H1 (cell line): ENCODE results near the gene MYRF. TPM values are rescaled to one million over a fixed set of nuclear protein-coding genes. Genes with fewer than 3 reads are reported as not detected.

Experiments
- CREB1 ChIP-seq: IDR thresholded peaks from 2 replicates; pipeline ENCODE4 v1.6.1; 2012; ENCODE audit warnings: inconsistent platforms
- E2F6 ChIP-seq: IDR thresholded peaks from 2 replicates; pipeline ENCODE4 v1.6.1; 2012; ENCODE audit warnings: inconsistent platforms
- KDM4A ChIP-seq: IDR thresholded peaks from one replicate; pipeline ENCODE4 v1.7.1; 2012; ENCODE audit warnings: low read depth, mild to moderate bottlenecking, moderate library complexity, low read length, inconsistent platforms; ENCODE audit not compliant: severe bottlenecking
- POLR2A ChIP-seq, 2 experiments: IDR thresholded peaks; 1 replicate in 1 of 2; 2 replicates in 1 of 2; pipeline ENCODE4 v1.6.1; 2011; ENCODE audit warnings: low read depth in 2 of 2, low read length in 2 of 2, mild to moderate bottlenecking in 2 of 2; ENCODE audit errors: control extremely low read depth in 1 of 2
- polyA plus RNA-seq, 7 experiments: library from polyadenylated mRNA; depleted of rRNA in 3 of 7; stranded (reverse) in 5 of 7; unstranded in 2 of 7; fragments of >200 nt in 5 of 7; fragments of 200-250 nt in 2 of 7; gene quantifications; 1 replicate in 5 of 7; 2 replicates in 1 of 7; 4 replicates in 1 of 7; pipeline versions ENCODE4 v1.2.1 to v1.2.3, GENCODE V29; 2011 to 2013; ENCODE audit warnings: missing spikeins in 2 of 7, mixed read lengths in 2 of 7
- total RNA-seq: library from RNA; stranded (reverse); fragmentation: NEBNext Ultra II Directional; extraction: Animal tissue kit (Norgen Biotek cat#: 25700); gene quantifications from 2 replicates; pipeline ENCODE4 v1.2.1, GENCODE V29; 2021

MYRF gene
- total and polyA plus RNA-seq, 2 of the 8 experiments (the other 6 are each of a cell fraction or from before 2014, with no cell fraction given), result 6.0 to 6.1 TPM

- no peak for TF ChIP-seq E2F6
- no peak for TF ChIP-seq POLR2A (IDR thresholded peaks at IDR 0.05; ENCODE audit: control extremely low read depth in 1 of 2, low read depth in 2 of 2, low read length in 2 of 2)
- no peak for TF ChIP-seq KDM4A
- no peak for TF ChIP-seq CREB1
- TF ChIP-seq, all 59 proteins: peak for 0
These were observed 13.0 kb upstream of the MYRF start (continued) for GRCh38 chr11:61739413-61739812.
